H1 (cell line): Measurements from ENCODE around the gene SMIM7. TPM values are rescaled to one million over a fixed set of nuclear protein-coding genes. Genes with fewer than 3 reads are reported as not detected.

Experiments used
- EGR1 ChIP-seq: IDR thresholded peaks from 2 replicates; pipeline ENCODE4 v1.6.1; 2011; ENCODE audit warnings: low read depth, low read length, borderline replicate concordance
- RXRA ChIP-seq: IDR thresholded peaks from 2 replicates; pipeline ENCODE4 v1.6.1; 2011; ENCODE audit warnings: low read depth, mild to moderate bottlenecking, low read length, moderate library complexity; ENCODE audit not compliant: insufficient read depth
- polyA plus RNA-seq, 7 experiments: library from polyadenylated mRNA; depleted of rRNA in 3 of 7; stranded (reverse) in 5 of 7; unstranded in 2 of 7; fragments of >200 nt in 5 of 7; fragments of 200-250 nt in 2 of 7; gene quantifications; 1 replicate in 5 of 7; 2 replicates in 1 of 7; 4 replicates in 1 of 7; pipeline versions ENCODE4 v1.2.1 to v1.2.3, GENCODE V29; 2011 to 2013; ENCODE audit warnings: missing spikeins in 2 of 7, mixed read lengths in 2 of 7
- total RNA-seq: library from RNA; stranded (reverse); fragmentation: NEBNext Ultra II Directional; extraction: Animal tissue kit (Norgen Biotek cat#: 25700); gene quantifications from 2 replicates; pipeline ENCODE4 v1.2.1, GENCODE V29; 2021

The SMIM7 gene
- total and polyA plus RNA-seq, 2 of the 8 experiments (the other 6 are each of a cell fraction or from before 2014, with no cell fraction given) = 55.5 to 67.5 TPM

DNA sequence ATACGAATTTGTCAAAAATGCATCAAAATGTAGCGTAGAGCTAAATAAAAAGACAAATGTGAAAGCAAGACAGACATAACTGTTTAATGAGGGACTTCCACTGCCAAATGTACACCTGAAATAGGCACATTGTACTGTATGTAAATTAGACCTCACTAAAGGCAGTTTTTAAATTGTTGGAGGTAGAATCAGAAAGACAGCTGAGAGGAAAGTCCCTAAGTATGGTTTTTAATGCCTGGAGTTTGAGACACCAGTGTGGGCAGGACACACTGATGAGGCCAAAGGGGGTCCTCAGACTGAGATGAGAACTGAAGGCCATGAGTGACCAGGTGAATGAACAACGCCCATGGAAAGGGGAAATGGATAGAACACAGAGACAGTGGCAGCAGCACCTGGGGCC lies 54.8 kb downstream of the SMIM7 start (continued):
- TF ChIP-seq EGR1 (no peak), RXRA (no peak)
